B cell (primary cell): ENCODE measurements around the gene GBE1. TPM values are rescaled to one million over a fixed set of nuclear protein-coding genes. Genes with fewer than 3 reads are reported as not detected.
A peak's percentile ranks its signal among the peaks of the same experiment; 100 is the strongest.

Experiments
- ATAC-seq: fragments of 200-7000 bp; cut with Tn5 transposase; one replicate; pipeline ENCODE4 v1.10.0; 2021; ENCODE audit warnings: low read depth, mild to moderate bottlenecking, moderate number of reproducible peaks, moderate library complexity
- CTCF ChIA-PET: fragments of 350-600 bp; sonication (Branson Sonifier 250); formaldehyde crosslinking; loops from one replicate; lab custom pipeline; 2021; ENCODE audit warnings: antibody characterized with exemption, inconsistent platforms; lab: Charles Lee
- POLR2A ChIA-PET: fragments of 350-600 bp; sonication (Branson Sonifier 250); formaldehyde crosslinking; loops from one replicate; lab custom pipeline; 2021; ENCODE audit warnings: antibody characterized with exemption; lab: Charles Lee
- DNase-seq: peaks from one replicate; pipeline ENCODE4 v3.0.0; 2013
- H2AFZ ChIP-seq: 2 replicates; pipeline ENCODE4 v1.6.1; 2012; ENCODE audit warnings: mild to moderate bottlenecking, low read depth, low read length; ENCODE audit not compliant: insufficient read depth, poor library complexity, severe bottlenecking
- H3K27ac ChIP-seq, 2 donors: 1 replicate in 1 of 2; 2 replicates in 1 of 2; pipeline ENCODE4 v1.5.1; 2012 to 2013; ENCODE audit warnings: low read length in 2 of 2, mild to moderate bottlenecking in 2 of 2, moderate library complexity in 1 of 2
- H3K27me3 ChIP-seq, 4 experiments: fragments of 200-600 bp in 1 of 4; sonication (generic) in 1 of 4; replicated peaks in 1 of 4; 1 replicate in 2 of 4; 2 replicates in 2 of 4; pipeline versions ENCODE4 v1.6.1 to v1.7.0; 2013 to 2016; ENCODE audit warnings: low read length in 3 of 4, mild to moderate bottlenecking in 2 of 4, mixed read lengths in 1 of 4, moderate library complexity in 1 of 4; ENCODE audit not compliant: insufficient read depth in 4 of 4, control insufficient read depth in 3 of 4; ENCODE audit errors: control extremely low read depth in 1 of 4
- H3K36me3 ChIP-seq, 2 experiments: replicated peaks in 1 of 2; 1 replicate in 1 of 2; 2 replicates in 1 of 2; pipeline versions ENCODE4 v1.6.1 to v1.7.1; 2013; ENCODE audit warnings: low read length in 1 of 2; ENCODE audit not compliant: insufficient read depth in 2 of 2, control insufficient read depth in 1 of 2; ENCODE audit errors: control extremely low read depth in 1 of 2, extremely low read depth in 1 of 2
- H3K4me1 ChIP-seq, 2 donors: fragments of 200-600 bp in 1 of 2; sonication (generic) in 1 of 2; 1 replicate in 1 of 2; 2 replicates in 1 of 2; pipeline versions ENCODE4 v1.5.1 to v1.6.1; 2013 to 2017; ENCODE audit warnings: low read length in 2 of 2; ENCODE audit not compliant: control insufficient read depth in 2 of 2, insufficient read depth in 2 of 2
- H3K4me2 ChIP-seq: replicated peaks from 2 replicates; pipeline ENCODE3; 2012; ENCODE audit warnings: mild to moderate bottlenecking, low read depth, low read length; ENCODE audit not compliant: poor library complexity, severe bottlenecking
- H3K4me3 ChIP-seq, 5 experiments: fragments of 200-600 bp in 1 of 5; sonication (generic) in 1 of 5; 1 replicate in 3 of 5; 2 replicates in 2 of 5; pipeline versions ENCODE4 v1.5.1 to v1.7.0; 2011 to 2016; ENCODE audit warnings: low read length in 4 of 5, mild to moderate bottlenecking in 4 of 5, low read depth in 2 of 5, control low read depth in 1 of 5, moderate library complexity in 1 of 5; ENCODE audit not compliant: insufficient read depth in 1 of 5; ENCODE audit errors: control extremely low read depth in 1 of 5, extremely low read depth in 1 of 5
- H3K79me2 ChIP-seq: fragments of 200-600 bp; sonication (generic); one replicate; pipeline ENCODE4 v1.6.0; 2016; ENCODE audit warnings: low read length; ENCODE audit not compliant: control insufficient read depth, insufficient read depth
- H3K9ac ChIP-seq: fragments of 200-600 bp; sonication (generic); 2 replicates; pipeline ENCODE4 v1.6.1; 2017; ENCODE audit warnings: mild to moderate bottlenecking, low read length, moderate library complexity
- H3K9me3 ChIP-seq, 3 donors: one replicate each; pipeline versions ENCODE4 v1.6.1 to v1.7.1; 2013; ENCODE audit warnings: low read length in 2 of 3; ENCODE audit not compliant: control insufficient read depth in 2 of 3, insufficient read depth in 1 of 3; ENCODE audit errors: control extremely low read depth in 1 of 3
- H4K20me1 ChIP-seq: 2 replicates; pipeline ENCODE4 v1.6.0; 2012; ENCODE audit warnings: mild to moderate bottlenecking, low read length; ENCODE audit not compliant: insufficient read depth, control insufficient read depth, poor library complexity, severe bottlenecking
- H3K27ac Mint-ChIP-seq: one replicate; pipeline ENCODE4 v1.8.0; 2021; ENCODE audit warnings: mixed read lengths
- H3K27me3 Mint-ChIP-seq: one replicate; pipeline ENCODE4 v1.8.0; 2021; ENCODE audit warnings: mixed read lengths
- H3K4me1 Mint-ChIP-seq: one replicate; pipeline ENCODE4 v1.8.0; 2021; ENCODE audit warnings: mixed read lengths
- H3K4me3 Mint-ChIP-seq: one replicate; pipeline ENCODE4 v1.8.0; 2021; ENCODE audit warnings: mixed read lengths
- H3K9me3 Mint-ChIP-seq: one replicate; pipeline ENCODE4 v1.8.0; 2022; ENCODE audit warnings: mixed read lengths; ENCODE audit not compliant: insufficient read depth
- CTCF ChIP-seq: fragments of 200-600 bp; IDR thresholded peaks from one replicate; pipeline ENCODE4 v1.8.0; 2022; ENCODE audit warnings: antibody characterized with exemption, mild to moderate bottlenecking
- EZH2 ChIP-seq: IDR thresholded peaks from 2 replicates; pipeline ENCODE4 v1.6.1; 2012; ENCODE audit warnings: borderline replicate concordance, low read depth, mild to moderate bottlenecking, moderate library complexity, low read length; ENCODE audit not compliant: insufficient read depth, poor library complexity, severe bottlenecking
- WGBS: methylation state at CpG from one replicate; pipeline ENCODE4 v1.1.5; 2013; ENCODE audit warnings: missing lambda C conversion rate; ENCODE audit not compliant: insufficient coverage; 5-methylcytosine and 5-hydroxymethylcytosine counted together
- intact Hi-C: fragments of 100-400 bp; cut with micrococcal nuclease; formaldehyde crosslinking; loops from one replicate; pipeline ENCODE4 v1.10.0; 2022
- polyA plus RNA-seq: library from polyadenylated mRNA; depleted of rRNA; stranded (reverse); fragments of >200 nt; gene quantifications from 2 replicates; pipeline ENCODE4 v1.2.3, GENCODE V29; 2012
- total RNA-seq, 2 donors: library from RNA; stranded (reverse); fragments of 120-200 nt in 1 of 2; gene quantifications; 1 replicate in 1 of 2; 2 replicates in 1 of 2; pipeline versions ENCODE4 v1.2.3 to v1.2.4, GENCODE V29; 2013 to 2022

Gene GBE1
- total and polyA plus RNA-seq, 2 donors (not counting 1 experiment from before 2014, with no cell fraction given) = 3.4 to 20.8 TPM

GRCh38 chr3:81581966-81582599, 179.4 kb downstream of the GBE1 start:
- H3K4me3 ChIP-seq = no peak overlapping the region
- Mint-ChIP-seq H3K27ac (no peak overlapping the region), H3K27me3 (no peaks in the 10 kb centered on the region), H3K4me1 (no peaks in the 10 kb centered on the region), H3K9me3 (no peaks in the 10 kb centered on the region), H3K4me3 (no peak overlapping the region)
- H4K20me1 ChIP-seq = no peaks in the 10 kb centered on the region
- POLR2A ChIA-PET = no interaction called here
- CTCF ChIA-PET = interaction anchor here (1.2 kb wide), 1 partner anchor 21 kb away, joined by 3 read pairs; no protein-coding TSS in a partner anchor
- no peak overlapping the region for H3K4me2 ChIP-seq
- H3K4me1 ChIP-seq = no peaks in the 10 kb centered on the region
- H3K27ac ChIP-seq = no peak overlapping the region
- intact Hi-C loops = loop anchor here (2.0 kb wide), 1 partner anchor 551 kb away; no protein-coding TSS in a partner anchor
- peaks cover 0 to 1% of the 10 kb centered on the region in 2 experiments for H3K36me3 ChIP-seq
- no peaks in the 10 kb centered on the region for H3K9me3 ChIP-seq
- 100% methylated on average over 2 of the region's 5 CpGs for WGBS
- no peak overlapping the region for H2AFZ ChIP-seq
- no peaks in the 10 kb centered on the region for H3K79me2 ChIP-seq
- H3K9ac ChIP-seq = no peak overlapping the region
- TF ChIP-seq EZH2 = no peak
- TF ChIP-seq CTCF = peak; percentile 70
- no peaks in the 10 kb centered on the region for H3K27me3 ChIP-seq
- peak; percentile 10 for DNase-seq
- ATAC-seq = no peak

GRCh38 chr3:81580355-81580754, 181.1 kb downstream of the GBE1 start:
- Histone ChIP-seq H3K9me3 (no peaks in the 10 kb centered on the region), H3K9ac (no peak overlapping the region), H3K4me1 (no peaks in the 10 kb centered on the region), H3K79me2 (no peaks in the 10 kb centered on the region), H3K4me3 (no peak overlapping the region), H3K27me3 (no peaks in the 10 kb centered on the region), H3K36me3 (peaks cover 0 to 3% of the 10 kb centered on the region in 2 experiments), H3K27ac (no peak overlapping the region), H3K4me2 (no peak overlapping the region), H4K20me1 (no peaks in the 10 kb centered on the region), H2AFZ (no peak overlapping the region)
- intact Hi-C loops = no loop called here
- POLR2A ChIA-PET = no interaction called here
- ATAC-seq (no peak), DNase-seq (no peak)
- H3K4me1 Mint-ChIP-seq = no peaks in the 10 kb centered on the region
- WGBS = 100% methylated on average over 3 of the region's 5 CpGs
- H3K4me3 Mint-ChIP-seq = no peak overlapping the region
- CTCF ChIA-PET = no interaction called here
- no peaks in the 10 kb centered on the region for H3K27me3 Mint-ChIP-seq
- TF ChIP-seq EZH2 (no peak), CTCF (no peak)
- no peaks in the 10 kb centered on the region for H3K9me3 Mint-ChIP-seq
- H3K27ac Mint-ChIP-seq = no peak overlapping the region
